UCSD-AML1 (cell line): ENCODE data around the gene TRIM33.
"Not testable (repeated sequence)": the region's sequence is repeated elsewhere in the genome, so short reads cannot be mapped to it uniquely, and the experiment has no call there.

Experiments
- DNase-seq: peaks from one replicate; lab custom pipeline; 2025; ENCODE audit not compliant: unreplicated experiment; lab: John Stamatoyannopoulos, UW

Gene TRIM33

GRCh38 chr1:114423455-114423854, 87.5 kb downstream of the TRIM33 start:
- no peak for DNase-seq

GRCh38 chr1:114418948-114419347, 92.1 kb downstream of the TRIM33 start:
- DNase-seq = not testable (repeated sequence)

GRCh38 chr1:114397601-114398000, 113.4 kb downstream of the TRIM33 start:
- no peak for DNase-seq

GRCh38 chr1:114395863-114396262, 115.1 kb downstream of the TRIM33 start:
- no peak for DNase-seq

GRCh38 chr1:114390960-114391359, 120.0 kb downstream of the TRIM33 start:
- no peak for DNase-seq

GRCh38 chr1:114390361-114390760, 120.6 kb downstream of the TRIM33 start:
- no peak for DNase-seq

GRCh38 chr1:114388432-114389003, 122.5 kb downstream of the TRIM33 start:
- DNase-seq = no peak

GRCh38 chr1:114387585-114387984, 123.4 kb downstream of the TRIM33 start:
- DNase-seq = not testable (repeated sequence)

- no peak for DNase-seq
Measured at GRCh38 chr1:114387010-114387360, 124.0 kb downstream of the TRIM33 start.

GRCh38 chr1:114386129-114387009, 124.6 kb downstream of the TRIM33 start:
- no peak for DNase-seq

- DNase-seq = no peak
Measured at GRCh38 chr1:114384922-114385321, 126.1 kb downstream of the TRIM33 start.

- DNase-seq = no peak
Measured at GRCh38 chr1:114379987-114380386, 131.0 kb downstream of the TRIM33 start.

GRCh38 chr1:114379358-114379757, 131.6 kb downstream of the TRIM33 start:
- no peak for DNase-seq

GRCh38 chr1:114377356-114377755, 133.6 kb downstream of the TRIM33 start:
- DNase-seq = no peak

- no peak for DNase-seq
Measured at GRCh38 chr1:114369930-114370329, 141.1 kb downstream of the TRIM33 start.

GRCh38 chr1:114369266-114369919, 141.6 kb downstream of the TRIM33 start:
- not testable (repeated sequence) for DNase-seq

GRCh38 chr1:114368560-114369255, 142.3 kb downstream of the TRIM33 start:
- DNase-seq = no peak

GRCh38 chr1:114367810-114368209, 143.2 kb downstream of the TRIM33 start:
- no peak for DNase-seq

- not testable (repeated sequence) for DNase-seq
Measured at GRCh38 chr1:114363230-114363629, 147.8 kb downstream of the TRIM33 start.

- DNase-seq = no peak
Measured at GRCh38 chr1:114359791-114360190, 151.2 kb downstream of the TRIM33 start.

- DNase-seq = no peak
Measured at GRCh38 chr1:114355240-114355639, 155.8 kb downstream of the TRIM33 start.
